Mesenchymal stem cell (in vitro differentiated cells and primary cell): ENCODE measurements around the gene ATF2.

Source experiments
- DNase-seq: peaks from one replicate; pipeline ENCODE4 v3.0.0-alpha.2; 2013
- H2AFZ ChIP-seq: one replicate; pipeline ENCODE4 v1.6.1; 2013; ENCODE audit warnings: low read depth, mild to moderate bottlenecking, control low read depth, inconsistent platforms, low read length, moderate library complexity
- H2AK5ac ChIP-seq: 2 replicates; pipeline ENCODE4 v1.6.1; 2013; ENCODE audit warnings: low read length, moderate library complexity, mild to moderate bottlenecking, inconsistent platforms; ENCODE audit not compliant: severe bottlenecking
- H2BK120ac ChIP-seq: one replicate; pipeline ENCODE4 v1.6.1; 2013; ENCODE audit warnings: low read depth, mild to moderate bottlenecking, inconsistent platforms, low read length, moderate library complexity
- H2BK12ac ChIP-seq, 2 experiments: one replicate each; pipeline ENCODE4 v1.6.1; 2013; ENCODE audit warnings: inconsistent platforms in 2 of 2, low read length in 2 of 2, mild to moderate bottlenecking in 2 of 2, moderate library complexity in 2 of 2, control low read depth in 1 of 2
- H2BK15ac ChIP-seq: one replicate; pipeline ENCODE4 v1.6.1; 2013; ENCODE audit warnings: mild to moderate bottlenecking, low read depth, inconsistent platforms; ENCODE audit not compliant: poor library complexity, severe bottlenecking
- H2BK5ac ChIP-seq: 2 replicates; pipeline ENCODE4 v1.6.1; 2013; ENCODE audit warnings: low read depth, mild to moderate bottlenecking, low read length, control low read depth, inconsistent platforms; ENCODE audit not compliant: poor library complexity, severe bottlenecking
- H3K14ac ChIP-seq, 2 experiments: one replicate each; pipeline ENCODE4 v1.6.1; 2013; ENCODE audit warnings: inconsistent platforms in 2 of 2, low read length in 2 of 2, control low read depth in 1 of 2, mild to moderate bottlenecking in 1 of 2, moderate library complexity in 1 of 2
- H3K18ac ChIP-seq, 2 experiments: one replicate each; pipeline ENCODE4 v1.6.1; 2013; ENCODE audit warnings: inconsistent platforms in 2 of 2, low read length in 2 of 2, control low read depth in 1 of 2, low read depth in 1 of 2, mild to moderate bottlenecking in 1 of 2
- H3K23ac ChIP-seq, 2 experiments: one replicate each; pipeline ENCODE4 v1.6.1; 2013; ENCODE audit warnings: inconsistent platforms in 2 of 2, low read length in 2 of 2, mild to moderate bottlenecking in 2 of 2, moderate library complexity in 2 of 2, control low read depth in 1 of 2
- H3K27ac ChIP-seq: 2 replicates; pipeline ENCODE4 v1.5.1; 2013; ENCODE audit warnings: mild to moderate bottlenecking, moderate library complexity, low read length, control low read depth, inconsistent platforms; ENCODE audit not compliant: poor library complexity, severe bottlenecking
- H3K27me3 ChIP-seq, 2 experiments: 2 replicates each; pipeline versions ENCODE4 v1.6.1 to v1.7.0; 2013; ENCODE audit warnings: low read length in 2 of 2, mild to moderate bottlenecking in 2 of 2, moderate library complexity in 2 of 2, control low read depth in 1 of 2, inconsistent platforms in 1 of 2; ENCODE audit not compliant: control insufficient read depth in 1 of 2, insufficient read depth in 1 of 2
- H3K36me3 ChIP-seq, 2 experiments: 2 replicates each; pipeline versions ENCODE4 v1.6.1 to v1.7.0; 2013; ENCODE audit warnings: low read length in 2 of 2, control low read depth in 1 of 2, inconsistent platforms in 1 of 2, low read depth in 1 of 2, mild to moderate bottlenecking in 1 of 2; ENCODE audit not compliant: insufficient read depth in 2 of 2, control insufficient read depth in 1 of 2
- H3K4ac ChIP-seq, 2 experiments: one replicate each; pipeline ENCODE4 v1.6.1; 2013; ENCODE audit warnings: inconsistent platforms in 2 of 2, low read length in 2 of 2, mild to moderate bottlenecking in 2 of 2, moderate library complexity in 2 of 2, control low read depth in 1 of 2, low read depth in 1 of 2
- H3K4me1 ChIP-seq: 2 replicates; pipeline ENCODE4 v1.6.1; 2013; ENCODE audit warnings: low read depth, low read length, control low read depth; ENCODE audit not compliant: control insufficient read depth, insufficient read depth
- H3K4me2 ChIP-seq: 2 replicates; pipeline ENCODE4 v1.6.1; 2013; ENCODE audit warnings: low read length, mild to moderate bottlenecking, inconsistent platforms; ENCODE audit not compliant: poor library complexity, severe bottlenecking
- H3K4me3 ChIP-seq, 2 experiments: 2 replicates each; pipeline versions ENCODE4 v1.5.1 to v1.7.0; 2013; ENCODE audit warnings: low read length in 2 of 2, mild to moderate bottlenecking in 2 of 2, control low read depth in 1 of 2, low read depth in 1 of 2; ENCODE audit not compliant: insufficient read depth in 1 of 2
- H3K79me1 ChIP-seq: replicated peaks from 2 replicates; pipeline ENCODE4 v1.6.1; 2013; ENCODE audit warnings: mild to moderate bottlenecking, control low read depth, low read length, inconsistent platforms; ENCODE audit not compliant: poor library complexity, severe bottlenecking
- H3K9ac ChIP-seq: 2 replicates; pipeline ENCODE4 v1.7.0; 2013; ENCODE audit warnings: mild to moderate bottlenecking, low read length, moderate library complexity
- H3K9me3 ChIP-seq: 2 replicates; pipeline ENCODE4 v1.7.0; 2013; ENCODE audit warnings: mild to moderate bottlenecking, low read length; ENCODE audit not compliant: control insufficient read depth
- H4K8ac ChIP-seq: one replicate; pipeline ENCODE4 v1.6.1; 2013; ENCODE audit warnings: inconsistent platforms, mild to moderate bottlenecking, low read length, moderate library complexity
- H4K91ac ChIP-seq: one replicate; pipeline ENCODE4 v1.6.1; 2013; ENCODE audit warnings: mild to moderate bottlenecking, low read length, inconsistent platforms
- WGBS: methylation state at CpG from one replicate; pipeline ENCODE4 v1.1.7; 2013; ENCODE audit warnings: mixed read lengths; 5-methylcytosine and 5-hydroxymethylcytosine counted together

ATF2 gene

DNA sequence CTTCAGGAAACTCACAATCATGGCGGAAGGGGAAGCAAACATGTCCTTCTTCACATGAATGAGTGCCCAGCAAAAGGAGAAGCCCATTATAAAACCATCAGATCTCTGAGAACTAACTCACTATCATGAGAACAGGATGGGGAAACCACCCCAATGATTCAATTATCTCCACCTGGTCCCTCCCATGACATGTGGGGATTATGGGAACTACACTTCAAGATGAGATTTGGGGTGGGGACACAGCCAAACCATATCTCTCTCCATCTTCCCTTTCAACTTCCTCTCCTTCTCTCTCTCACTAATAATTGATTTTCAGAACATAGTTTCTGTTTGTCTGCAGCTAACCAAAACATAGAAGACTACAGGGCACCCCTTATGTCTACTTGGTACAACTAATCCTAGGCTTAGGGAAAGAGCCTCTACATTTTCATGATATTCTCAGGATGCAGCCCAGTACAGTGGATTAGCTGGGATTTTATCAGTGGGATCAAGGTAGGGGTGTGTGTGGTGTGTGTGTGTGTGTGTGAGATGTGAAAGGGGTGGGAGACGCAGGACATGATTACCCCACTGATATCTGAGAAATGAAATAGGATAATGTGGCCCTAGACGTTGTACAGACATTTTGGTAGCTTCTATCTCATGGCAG is 2.8 kb upstream of the ATF2 start:
- no peak overlapping the region for H2BK15ac ChIP-seq
- peaks cover 13% of the 10 kb centered on the region for H3K79me1 ChIP-seq
- H3K14ac ChIP-seq: no peak overlapping the region
- no peak overlapping the region for H3K4me3 ChIP-seq
- H3K4me1 ChIP-seq: peaks cover under 1% of the 10 kb centered on the region
- H2BK5ac ChIP-seq: no peak overlapping the region
- 98% methylated on average over 3 of the region's 3 CpGs for WGBS
- no peak overlapping the region for H3K27ac ChIP-seq
- no peak overlapping the region for H3K18ac ChIP-seq
- no peaks in the 10 kb centered on the region for H3K27me3 ChIP-seq
- H2AFZ ChIP-seq: no peak overlapping the region
- H3K4ac ChIP-seq: no peak overlapping the region
- no peak overlapping the region for H4K91ac ChIP-seq
- no peak overlapping the region for H2BK12ac ChIP-seq
- H3K36me3 ChIP-seq: peaks cover 0 to 26% of the 10 kb centered on the region in 2 experiments
- no peak overlapping the region for H2BK120ac ChIP-seq
- H2AK5ac ChIP-seq: no peak overlapping the region
- no peak overlapping the region for H3K4me2 ChIP-seq
- no peak overlapping the region for H3K9ac ChIP-seq
- no peaks in the 10 kb centered on the region for H3K9me3 ChIP-seq
- no peak overlapping the region for H3K23ac ChIP-seq
- H4K8ac ChIP-seq: no peak overlapping the region
- DNase-seq: no peak

DNA sequence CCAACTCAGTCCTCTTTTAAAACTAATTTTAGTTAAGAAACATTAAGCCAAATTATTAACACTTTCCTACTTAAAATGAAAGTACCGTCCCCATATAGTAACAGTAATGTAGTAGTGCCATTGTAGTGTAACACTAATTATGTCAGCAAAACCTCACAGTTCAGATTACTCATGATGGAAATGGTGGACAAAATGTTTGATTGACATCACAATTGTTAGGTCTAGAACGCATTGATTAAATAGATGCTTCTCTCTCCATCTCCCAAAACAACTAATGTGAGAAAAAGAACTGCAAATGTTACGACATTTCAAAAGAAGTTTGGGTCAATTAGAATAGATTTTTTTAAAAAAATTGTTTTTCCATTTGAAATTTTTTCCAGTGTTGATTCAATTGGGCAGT is 1.2 kb upstream of the ATF2 start:
- H3K36me3 ChIP-seq: peaks cover 0 to 13% of the 10 kb centered on the region in 2 experiments
- H2BK12ac ChIP-seq: no peak overlapping the region
- DNase-seq: no peak
- H4K91ac ChIP-seq: no peak overlapping the region
- peak overlapping the region in 1 of 2 experiments; percentile 90 for H3K4me3 ChIP-seq
- WGBS: 100% methylated on average over 1 of the region's 3 CpGs
- no peaks in the 10 kb centered on the region for H3K27me3 ChIP-seq
- H3K18ac ChIP-seq: no peak overlapping the region
- peaks cover 6% of the 10 kb centered on the region for H3K79me1 ChIP-seq
- H3K4ac ChIP-seq: no peak overlapping the region
- no peak overlapping the region for H2AFZ ChIP-seq
- H2BK15ac ChIP-seq: no peak overlapping the region
- no peak overlapping the region for H4K8ac ChIP-seq
- H3K9ac ChIP-seq: peak overlapping the region; percentile 93
- H3K4me2 ChIP-seq: no peak overlapping the region
- no peak overlapping the region for H3K23ac ChIP-seq
- no peak overlapping the region for H2BK5ac ChIP-seq
- no peak overlapping the region for H3K27ac ChIP-seq
- no peak overlapping the region for H2AK5ac ChIP-seq
- H3K4me1 ChIP-seq: peaks cover 3% of the 10 kb centered on the region
- H2BK120ac ChIP-seq: no peak overlapping the region
- H3K9me3 ChIP-seq: no peaks in the 10 kb centered on the region
- H3K14ac ChIP-seq: no peak overlapping the region

DNA sequence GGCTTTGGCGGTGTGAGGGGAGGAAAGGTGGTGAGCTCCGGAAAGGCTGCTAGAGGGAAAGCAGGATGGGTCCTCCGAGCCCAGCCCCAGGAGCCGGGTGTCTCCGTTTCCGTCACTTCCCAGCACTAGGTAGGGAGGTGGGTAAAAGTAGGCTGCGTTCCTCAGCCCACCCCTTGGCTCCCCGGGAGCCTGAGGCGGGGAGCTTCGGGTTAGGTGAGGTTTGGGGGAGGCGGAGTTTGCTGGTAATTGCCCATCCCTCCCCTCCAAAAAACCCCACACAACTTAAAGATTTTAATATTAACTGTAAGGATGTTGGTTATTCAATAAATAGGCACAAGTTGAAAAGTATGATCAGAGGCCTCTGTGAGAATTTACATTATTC is 552 bp upstream of the ATF2 start:
- H3K23ac ChIP-seq: no peak overlapping the region
- H2BK12ac ChIP-seq: peak overlapping the region in 1 of 2 experiments; percentile 92
- DNase-seq: no peak
- H3K4ac ChIP-seq: peak overlapping the region; percentile 66 to 87
- H2BK5ac ChIP-seq: peak overlapping the region; percentile 77
- peak overlapping the region; percentile 74 to 90 for H3K4me3 ChIP-seq
- peak overlapping the region; percentile 82 for H2AFZ ChIP-seq
- H3K79me1 ChIP-seq: peaks cover 5% of the 10 kb centered on the region
- H3K4me1 ChIP-seq: peaks cover 3% of the 10 kb centered on the region
- H3K14ac ChIP-seq: peak overlapping the region in 1 of 2 experiments; percentile 97
- H3K9ac ChIP-seq: peak overlapping the region; percentile 93
- no peak overlapping the region for H4K8ac ChIP-seq
- H3K9me3 ChIP-seq: no peaks in the 10 kb centered on the region
- peak overlapping the region; percentile 92 for H3K27ac ChIP-seq
- H3K27me3 ChIP-seq: no peaks in the 10 kb centered on the region
- no peak overlapping the region for H2BK120ac ChIP-seq
- H4K91ac ChIP-seq: peak overlapping the region; percentile 70
- H3K18ac ChIP-seq: peak overlapping the region; percentile 65 to 84
- H3K36me3 ChIP-seq: peaks cover 0 to 7% of the 10 kb centered on the region in 2 experiments
- H3K4me2 ChIP-seq: peak overlapping the region; percentile 47
- 0% methylated on average over 2 of the region's 11 CpGs for WGBS
- no peak overlapping the region for H2BK15ac ChIP-seq
- H2AK5ac ChIP-seq: no peak overlapping the region

DNA sequence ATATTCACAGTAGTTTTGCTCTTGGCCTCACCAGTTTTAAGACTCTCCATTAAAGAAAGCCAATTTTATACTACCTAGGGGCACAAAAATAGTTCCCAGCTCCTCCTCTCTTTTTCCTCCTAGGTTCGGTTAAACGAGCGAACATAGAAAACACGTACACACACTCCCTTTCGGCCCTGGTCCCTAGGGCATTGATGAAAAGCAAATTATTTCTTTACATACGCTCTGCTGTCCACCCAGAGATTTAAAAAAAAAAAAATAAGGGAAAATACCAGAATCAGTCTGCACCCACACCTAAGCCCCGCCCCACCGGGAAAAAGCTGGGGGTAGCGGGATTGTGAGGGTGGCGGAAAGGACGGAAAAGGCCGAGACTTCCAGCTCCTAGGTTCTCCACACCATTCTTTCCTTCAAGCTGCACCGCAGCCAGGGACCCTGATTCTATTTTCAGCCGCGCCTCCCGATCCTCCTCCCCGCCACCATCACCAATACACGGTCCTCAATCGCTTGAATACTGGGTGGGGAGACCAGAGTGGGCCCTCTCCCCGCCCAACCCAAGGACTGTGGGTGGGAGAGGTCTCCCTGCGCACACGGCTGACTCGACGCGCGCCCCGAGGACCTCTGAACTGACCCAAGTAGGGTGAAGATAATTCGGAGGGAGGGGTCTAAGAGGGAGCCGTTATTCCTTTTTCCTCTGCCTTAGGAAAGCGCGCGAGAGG is 769 bp downstream of the ATF2 start:
- Histone ChIP-seq H2BK12ac (peak overlapping the region; percentile 37 to 41), H3K27ac (peak overlapping the region; percentile 92), H3K36me3 (no peaks in the 10 kb centered on the region), H3K4me2 (peak overlapping the region; percentile 33), H4K91ac (peak overlapping the region; percentile 98), H3K79me1 (peaks cover 5% of the 10 kb centered on the region), H2AK5ac (peak overlapping the region; percentile 18), H3K23ac (no peak overlapping the region), H3K9ac (peak overlapping the region; percentile 95), H3K27me3 (no peaks in the 10 kb centered on the region), H3K4ac (peak overlapping the region; percentile 42 to 98), H3K4me3 (peak overlapping the region; percentile 90 to 97), H4K8ac (peak overlapping the region; percentile 98), H2BK15ac (peak overlapping the region; percentile 86), H2BK5ac (peak overlapping the region; percentile 8), H3K14ac (peak overlapping the region; percentile 58 to 99), H3K18ac (peak overlapping the region; percentile 97 to 100), H2BK120ac (peak overlapping the region; percentile 93), H3K4me1 (peaks cover 3% of the 10 kb centered on the region), H3K9me3 (no peaks in the 10 kb centered on the region), H2AFZ (peak overlapping the region; percentile 68)
- peak; percentile 65 for DNase-seq
- 1% methylated on average over 24 of the region's 32 CpGs for WGBS
